Caki2 (cell line): ENCODE results near the gene KLHL40. TPM values are rescaled to one million over a fixed set of nuclear protein-coding genes. Genes with fewer than 3 reads are reported as not detected.

ENCODE experiments used
- DNase-seq: peaks from one replicate; pipeline ENCODE4 v3.0.0-alpha.2; 2015; ENCODE audit warnings: low read depth
- in situ Hi-C: cut with HindIII; loops from 2 replicates; pipeline ENCODE4 v1.10.0; 2016; ENCODE audit warnings: low sequenced_read_pairs, low pct_unique_long_range_greater_than_20kb, mixed read lengths
- total RNA-seq: library from RNA; depleted of rRNA; stranded (reverse); fragments of >200 nt; shearing (Covaris generic); gene quantifications from 2 replicates; pipeline ENCODE4 v1.2.3, GENCODE V29; 2014; ENCODE audit warnings: low replicate concordance

The KLHL40 gene
- total RNA-seq, 1 experiment from 2014 or later = not detected

- DNase-seq = no peak
- in situ Hi-C loops = no loop called here
These were observed 44.2 kb downstream of the KLHL40 start for GRCh38 chr3:42729404-42730145.

- in situ Hi-C loops = no loop called here
- DNase-seq = no peak
These were observed 45.0 kb downstream of the KLHL40 start for GRCh38 chr3:42730294-42730693.

GRCh38 chr3:42730706-42731420, 45.5 kb downstream of the KLHL40 start:
- no peak for DNase-seq
- in situ Hi-C loops = no loop called here

- in situ Hi-C loops = no loop called here
- DNase-seq = no peak
These were observed 46.3 kb downstream of the KLHL40 start for GRCh38 chr3:42731476-42732195.

- no peak for DNase-seq
- in situ Hi-C loops = no loop called here
These were observed 47.0 kb downstream of the KLHL40 start for GRCh38 chr3:42732196-42732828.

GRCh38 chr3:42732829-42733459, 47.6 kb downstream of the KLHL40 start:
- in situ Hi-C loops = no loop called here
- DNase-seq = no peak

- in situ Hi-C loops = no loop called here
- no peak for DNase-seq
These were observed 48.3 kb downstream of the KLHL40 start for GRCh38 chr3:42733501-42734262.

- in situ Hi-C loops = no loop called here
- DNase-seq = no peak
These were observed 49.0 kb downstream of the KLHL40 start for GRCh38 chr3:42734263-42734860.

GRCh38 chr3:42735019-42735418, 49.7 kb downstream of the KLHL40 start:
- in situ Hi-C loops = no loop called here
- DNase-seq = no peak

- no peak for DNase-seq
- in situ Hi-C loops = no loop called here
These were observed 50.3 kb downstream of the KLHL40 start for GRCh38 chr3:42735615-42736014.

- in situ Hi-C loops = no loop called here
- DNase-seq = no peak
These were observed 50.7 kb downstream of the KLHL40 start for GRCh38 chr3:42736081-42736480.

- DNase-seq = no peak
- in situ Hi-C loops = no loop called here
These were observed 51.2 kb downstream of the KLHL40 start for GRCh38 chr3:42736531-42736930.

GRCh38 chr3:42739401-42740158, 54.2 kb downstream of the KLHL40 start:
- in situ Hi-C loops = no loop called here
- no peak for DNase-seq

GRCh38 chr3:42741796-42742195, 56.5 kb downstream of the KLHL40 start:
- DNase-seq = no peak
- in situ Hi-C loops = no loop called here
